Hypothalamus (tissue), 51 donors: ENCODE measurements around the gene PMFBP1.
"Not testable (repeated sequence)": the region's sequence is repeated elsewhere in the genome, so short reads cannot be mapped to it uniquely, and the experiment has no call there.

Experiments
- DNase-seq, 51 donors: peaks; one replicate each; lab custom pipeline; 2025; lab: John Stamatoyannopoulos, UW

Gene PMFBP1

GRCh38 chr16:72109300-72109699, 62.7 kb downstream of the PMFBP1 start:
- DNase-seq: no peak

GRCh38 chr16:72108353-72109102, 63.4 kb downstream of the PMFBP1 start:
- no peak for DNase-seq

GRCh38 chr16:72107371-72107770, 64.6 kb downstream of the PMFBP1 start:
- no peak for DNase-seq

GRCh38 chr16:72105978-72106377, 66.0 kb downstream of the PMFBP1 start:
- no peak for DNase-seq

- no peak for DNase-seq
Observed at GRCh38 chr16:72104905-72105304, 67.0 kb downstream of the PMFBP1 start.

GRCh38 chr16:72101195-72101594, 70.8 kb downstream of the PMFBP1 start:
- DNase-seq: no peak

- DNase-seq: peak in 23 of 51 donors; percentile 2 to 51 (median 23)
Observed at GRCh38 chr16:72099377-72099818, 72.6 kb downstream of the PMFBP1 start.

GRCh38 chr16:72098936-72099335, 73.0 kb downstream of the PMFBP1 start:
- no peak for DNase-seq

GRCh38 chr16:72094266-72094610, 77.7 kb downstream of the PMFBP1 start:
- DNase-seq: peak in 3 of 51 donors; percentile 28 to 71 (median 68)

GRCh38 chr16:72093448-72094265, 78.3 kb downstream of the PMFBP1 start, which contains the start of the genes DHX38 and TXNL4B:
TSS of gene DHX38 (plus strand) at chr16:72093847. CDS start at chr16:72096158, 2,311 bp downstream.
TSS of gene TXNL4B (minus strand) at chr16:72093620. CDS start at chr16:72090749, 2,871 bp downstream.
- peak; percentile 52 to 99 (median 94) for DNase-seq

- DNase-seq: peak in 2 of 51 donors; percentile 27 to 32
Observed at GRCh38 chr16:72092832-72093447, 79.0 kb downstream of the PMFBP1 start.

GRCh38 chr16:72091217-72091616, 80.7 kb downstream of the PMFBP1 start:
- DNase-seq: no peak

- no peak for DNase-seq
Observed at GRCh38 chr16:72085002-72085401, 87.0 kb downstream of the PMFBP1 start.

GRCh38 chr16:72084445-72084844, 87.5 kb downstream of the PMFBP1 start:
- DNase-seq: no peak

- no peak for DNase-seq
Observed at GRCh38 chr16:72083778-72084404, 88.1 kb downstream of the PMFBP1 start.

- DNase-seq: not testable (repeated sequence)
Observed at GRCh38 chr16:72076991-72077706, 94.8 kb downstream of the PMFBP1 start.

GRCh38 chr16:72075067-72075466, 96.9 kb downstream of the PMFBP1 start:
- not testable (repeated sequence) for DNase-seq

GRCh38 chr16:72073560-72074230, 98.3 kb downstream of the PMFBP1 start:
- peak in 37 of 51 donors; percentile 6 to 77 (median 33) for DNase-seq
